ENCODE data around the gene COX4I1. TPM values are rescaled to one million over a fixed set of nuclear protein-coding genes. Genes with fewer than 3 reads are reported as not detected.
"Not testable (repeated sequence)": the region's sequence is repeated elsewhere in the genome, so short reads cannot be mapped to it uniquely, and the experiment has no call there.

The COX4I1 gene
- total RNA-seq, 1 experiment from 2014 or later, result 304 TPM

- no peak overlapping the region for H3K27ac ChIP-seq
- no peak for DNase-seq
- H3K4me1 ChIP-seq, result no peaks in the 10 kb centered on the region
- no peaks in the 10 kb centered on the region for H3K27me3 ChIP-seq
- H3K36me3 ChIP-seq, result no peaks in the 10 kb centered on the region
- no peak overlapping the region for H3K4me3 ChIP-seq
- H3K9me3 ChIP-seq (replicated peaks), result no peaks in the 10 kb centered on the region
These were observed 33.9 kb downstream of the COX4I1 start for GRCh38 chr16:85833219-85833920.

- no peaks in the 10 kb centered on the region for H3K36me3 ChIP-seq
- no peaks in the 10 kb centered on the region for H3K4me1 ChIP-seq
- no peak overlapping the region for H3K4me3 ChIP-seq
- no peak overlapping the region for H3K27ac ChIP-seq
- H3K9me3 ChIP-seq (replicated peaks), result no peaks in the 10 kb centered on the region
- H3K27me3 ChIP-seq, result no peaks in the 10 kb centered on the region
- DNase-seq, result no peak
These were observed 35.2 kb downstream of the COX4I1 start for GRCh38 chr16:85834741-85835140.

GRCh38 chr16:85835227-85835751 is 35.8 kb downstream of the COX4I1 start:
- Histone ChIP-seq H3K4me3 (no peak overlapping the region), H3K9me3 (replicated peaks) (no peaks in the 10 kb centered on the region), H3K36me3 (no peaks in the 10 kb centered on the region), H3K27ac (no peak overlapping the region), H3K27me3 (no peaks in the 10 kb centered on the region), H3K4me1 (no peaks in the 10 kb centered on the region)
- no peak for DNase-seq

- Histone ChIP-seq H3K27ac (no peak overlapping the region), H3K9me3 (replicated peaks) (no peaks in the 10 kb centered on the region), H3K4me1 (no peaks in the 10 kb centered on the region), H3K4me3 (no peak overlapping the region), H3K36me3 (no peaks in the 10 kb centered on the region), H3K27me3 (no peaks in the 10 kb centered on the region)
- no peak for DNase-seq
These were observed 36.6 kb downstream of the COX4I1 start for GRCh38 chr16:85835956-85836705.

- H3K27ac ChIP-seq, result no peak overlapping the region
- H3K9me3 ChIP-seq (replicated peaks), result no peaks in the 10 kb centered on the region
- H3K4me1 ChIP-seq, result no peaks in the 10 kb centered on the region
- no peak for DNase-seq
- H3K4me3 ChIP-seq, result no peak overlapping the region
- no peaks in the 10 kb centered on the region for H3K27me3 ChIP-seq
- H3K36me3 ChIP-seq, result no peaks in the 10 kb centered on the region
These were observed 37.4 kb downstream of the COX4I1 start for GRCh38 chr16:85836706-85837582.

- not testable (repeated sequence) for DNase-seq; H3K9me3 ChIP-seq (replicated peaks); H3K27ac ChIP-seq; H3K4me3 ChIP-seq; H3K36me3 ChIP-seq; H3K27me3 ChIP-seq; H3K4me1 ChIP-seq
These were observed 38.2 kb downstream of the COX4I1 start for GRCh38 chr16:85837654-85838053.

- H3K4me3 ChIP-seq, result no peak overlapping the region
- no peaks in the 10 kb centered on the region for H3K4me1 ChIP-seq
- DNase-seq, result no peak
- no peaks in the 10 kb centered on the region for H3K9me3 ChIP-seq (replicated peaks)
- H3K27ac ChIP-seq, result no peak overlapping the region
- H3K36me3 ChIP-seq, result no peaks in the 10 kb centered on the region
- H3K27me3 ChIP-seq, result no peaks in the 10 kb centered on the region
These were observed 38.9 kb downstream of the COX4I1 start for GRCh38 chr16:85838381-85838780.

- H3K27ac ChIP-seq, result no peak overlapping the region
- no peaks in the 10 kb centered on the region for H3K9me3 ChIP-seq (replicated peaks)
- no peaks in the 10 kb centered on the region for H3K4me1 ChIP-seq
- H3K4me3 ChIP-seq, result no peak overlapping the region
- H3K36me3 ChIP-seq, result no peaks in the 10 kb centered on the region
- no peak for DNase-seq
- H3K27me3 ChIP-seq, result no peaks in the 10 kb centered on the region
These were observed 39.5 kb downstream of the COX4I1 start for GRCh38 chr16:85838876-85839585.

- DNase-seq, result no peak
- Histone ChIP-seq H3K27me3 (no peaks in the 10 kb centered on the region), H3K9me3 (replicated peaks) (no peaks in the 10 kb centered on the region), H3K36me3 (no peaks in the 10 kb centered on the region), H3K4me1 (no peaks in the 10 kb centered on the region), H3K4me3 (no peak overlapping the region), H3K27ac (no peak overlapping the region)
These were observed 40.3 kb downstream of the COX4I1 start for GRCh38 chr16:85839681-85840240.

GRCh38 chr16:85840395-85840794 is 40.9 kb downstream of the COX4I1 start:
- no peaks in the 10 kb centered on the region for H3K9me3 ChIP-seq (replicated peaks)
- H3K27me3 ChIP-seq, result no peaks in the 10 kb centered on the region
- H3K4me1 ChIP-seq, result no peaks in the 10 kb centered on the region
- H3K27ac ChIP-seq, result no peak overlapping the region
- DNase-seq, result no peak
- H3K4me3 ChIP-seq, result no peak overlapping the region
- no peaks in the 10 kb centered on the region for H3K36me3 ChIP-seq

GRCh38 chr16:85840801-85841200 is 41.3 kb downstream of the COX4I1 start:
- Histone ChIP-seq H3K27ac (no peak overlapping the region), H3K27me3 (no peaks in the 10 kb centered on the region), H3K9me3 (replicated peaks) (no peaks in the 10 kb centered on the region), H3K4me1 (no peaks in the 10 kb centered on the region), H3K4me3 (no peak overlapping the region), H3K36me3 (no peaks in the 10 kb centered on the region)
- no peak for DNase-seq

- Histone ChIP-seq H3K27ac (no peak overlapping the region), H3K9me3 (replicated peaks) (no peaks in the 10 kb centered on the region), H3K27me3 (no peaks in the 10 kb centered on the region), H3K36me3 (no peaks in the 10 kb centered on the region), H3K4me1 (no peaks in the 10 kb centered on the region), H3K4me3 (no peak overlapping the region)
- DNase-seq, result no peak
These were observed 42.9 kb downstream of the COX4I1 start for GRCh38 chr16:85842435-85842834.

GRCh38 chr16:85842848-85843247 is 43.4 kb downstream of the COX4I1 start:
- Histone ChIP-seq H3K4me1 (no peaks in the 10 kb centered on the region), H3K4me3 (no peak overlapping the region), H3K27ac (no peak overlapping the region), H3K27me3 (no peaks in the 10 kb centered on the region), H3K9me3 (replicated peaks) (no peaks in the 10 kb centered on the region), H3K36me3 (no peaks in the 10 kb centered on the region)
- DNase-seq, result no peak

GRCh38 chr16:85843471-85844168 is 44.1 kb downstream of the COX4I1 start:
- H3K4me3 ChIP-seq, result no peak overlapping the region
- H3K27me3 ChIP-seq, result no peaks in the 10 kb centered on the region
- H3K27ac ChIP-seq, result no peak overlapping the region
- no peak for DNase-seq
- H3K4me1 ChIP-seq, result no peaks in the 10 kb centered on the region
- H3K9me3 ChIP-seq (replicated peaks), result no peaks in the 10 kb centered on the region
- H3K36me3 ChIP-seq, result no peaks in the 10 kb centered on the region

Data from SJCRH30 (cell line).